A549 treated with CORT108297 at 1 μM for 4 hours (cell line): ENCODE measurements around the gene PCDHGB4. TPM values are rescaled to one million over a fixed set of nuclear protein-coding genes. Genes with fewer than 3 reads are reported as not detected.

ENCODE experiments used
- total RNA-seq: library from RNA; stranded (reverse); fragments of 200-300 nt; extraction: Qiagen RNA extraction; gene quantifications from 5 replicates; pipeline ENCODE4 v1.2.3, GENCODE V29; 2022

Gene PCDHGB4
- 0.70 to 1.0 TPM (median 0.98 TPM) in 5 replicates for total RNA-seq

GRCh38 chr5:141387557-141388311 is at the start of gene PCDHGB4:
PCDHGB4 (plus strand) TSS chr5:141387698; CDS start chr5:141387885, 187 bp downstream.

GRCh38 chr5:141338538-141339306 is 48.8 kb upstream of the PCDHGB4 start, which contains the start of gene PCDHGA2:
PCDHGA2 (plus strand) TSS chr5:141338760.

GRCh38 chr5:141343242-141343952 is 44.1 kb upstream of the PCDHGB4 start, which contains the start of gene PCDHGA3:
PCDHGA3 (plus strand) TSS chr5:141343829; CDS start chr5:141344034, 205 bp downstream.

GRCh38 chr5:141349917-141350619 is 37.4 kb upstream of the PCDHGB4 start, which contains the start of gene PCDHGB1:
PCDHGB1 (plus strand) TSS chr5:141350099; CDS start chr5:141350261, 162 bp downstream.

GRCh38 chr5:141354900-141355469 is 32.5 kb upstream of the PCDHGB4 start, which contains the start of gene PCDHGA4:
PCDHGA4 (plus strand) TSS chr5:141355021; CDS start chr5:141355108, 87 bp downstream.

GRCh38 chr5:141359790-141360426 is 27.6 kb upstream of the PCDHGB4 start, which contains the start of gene PCDHGB2:
PCDHGB2 (plus strand) TSS chr5:141359994; CDS start chr5:141360136, 142 bp downstream.

GRCh38 chr5:141363952-141364660 is 23.4 kb upstream of the PCDHGB4 start, which contains the start of gene PCDHGA5:
PCDHGA5 (plus strand) TSS chr5:141364162; CDS start chr5:141364331, 169 bp downstream.

GRCh38 chr5:141369994-141370848 is 17.3 kb upstream of the PCDHGB4 start, which contains the start of gene PCDHGB3:
PCDHGB3 (plus strand) TSS chr5:141370242; CDS start chr5:141370395, 153 bp downstream.

GRCh38 chr5:141373673-141374317 is 13.7 kb upstream of the PCDHGB4 start, which contains the start of gene PCDHGA6:
PCDHGA6 (plus strand) TSS chr5:141373891; CDS start chr5:141374084, 193 bp downstream.

GRCh38 chr5:141382469-141383294 is 4.8 kb upstream of the PCDHGB4 start, which contains the start of gene PCDHGA7:
PCDHGA7 (plus strand) TSS chr5:141382742; CDS start chr5:141382900, 158 bp downstream.

GRCh38 chr5:141392429-141393198 is 5.1 kb downstream of the PCDHGB4 start, which contains the start of gene PCDHGA8:
PCDHGA8 (plus strand) TSS chr5:141392633; CDS start chr5:141392814, 181 bp downstream.

GRCh38 chr5:141397756-141398551 is 10.5 kb downstream of the PCDHGB4 start, which contains the start of gene PCDHGB5:
PCDHGB5 (plus strand) TSS chr5:141397947; CDS start chr5:141398128, 181 bp downstream.

GRCh38 chr5:141402553-141403243 is 15.2 kb downstream of the PCDHGB4 start, which contains the start of gene PCDHGA9:
PCDHGA9 (plus strand) TSS chr5:141402778; CDS start chr5:141402953, 175 bp downstream.

GRCh38 chr5:141407790-141408505 is 20.4 kb downstream of the PCDHGB4 start, which contains the start of gene PCDHGB6:
PCDHGB6 (plus strand) TSS chr5:141408021; CDS start chr5:141408203, 182 bp downstream.

